H1 (cell line): ENCODE data around the gene NCAPG2.

Experiments
- CEBPB ChIP-seq: IDR thresholded peaks from 2 replicates; pipeline ENCODE4 v1.6.1; 2012; ENCODE audit warnings: low read depth, low read length
- CTCF ChIP-seq, 3 experiments: IDR thresholded peaks; 1 replicate in 2 of 3; 2 replicates in 1 of 3; pipeline versions ENCODE4 v1.5.1 to v1.6.1; 2011; ENCODE audit warnings: low read length in 3 of 3, mild to moderate bottlenecking in 3 of 3, inconsistent platforms in 2 of 3, low read depth in 1 of 3, moderate library complexity in 1 of 3; ENCODE audit not compliant: insufficient read depth in 1 of 3; ENCODE audit errors: control extremely low read depth in 1 of 3
- EP300 ChIP-seq, 2 experiments: IDR thresholded peaks; 1 replicate in 1 of 2; 2 replicates in 1 of 2; pipeline ENCODE4 v1.6.1; 2011 to 2012; ENCODE audit warnings: low read depth in 2 of 2, low read length in 2 of 2, mild to moderate bottlenecking in 2 of 2, borderline replicate concordance in 1 of 2, inconsistent platforms in 1 of 2, moderate library complexity in 1 of 2
- MAX ChIP-seq: IDR thresholded peaks from 2 replicates; pipeline ENCODE4 v1.6.1; 2012; ENCODE audit warnings: inconsistent platforms

DNA sequence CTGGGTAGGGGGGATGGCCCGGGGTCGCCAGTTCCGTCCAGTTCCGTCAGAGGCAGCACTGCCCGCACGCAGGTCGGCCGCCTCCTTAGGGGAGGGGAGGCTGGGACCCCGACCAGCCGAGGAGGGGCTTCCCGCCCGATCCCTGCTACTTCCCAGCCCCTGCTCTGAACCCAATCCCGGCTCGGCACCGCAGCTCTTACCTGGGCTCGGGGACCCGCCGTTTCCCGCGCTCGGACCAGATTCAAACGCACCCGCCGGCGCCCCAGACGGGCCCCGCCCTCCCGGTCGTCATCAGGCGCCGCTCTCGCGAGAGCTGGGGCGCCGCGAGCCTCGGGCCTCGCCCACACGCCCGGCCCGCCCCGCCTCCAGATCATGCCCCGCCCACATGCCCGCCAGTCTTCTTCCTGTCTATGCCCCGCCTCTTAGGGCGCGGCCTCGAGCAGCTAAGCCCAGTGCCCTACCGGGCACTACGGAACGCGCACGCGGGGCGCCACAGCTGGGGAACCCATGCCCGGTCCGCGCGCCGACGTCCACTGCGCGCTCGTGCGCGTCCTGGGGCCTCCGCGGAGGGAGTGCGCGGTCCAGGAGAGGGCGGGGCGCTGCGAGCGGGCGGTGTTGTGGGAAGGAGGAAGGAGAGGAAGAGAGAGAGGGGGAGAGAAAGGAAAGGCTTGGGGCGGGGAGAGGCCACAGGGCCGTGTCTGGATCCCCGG, at the start of gene NCAPG2:
- TF ChIP-seq CTCF (IDR thresholded peaks at IDR 0.05; ENCODE audit: control extremely low read depth in 1 of 3, insufficient read depth in 1 of 3, low read depth in 1 of 3, low read length in 3 of 3), result peak in 2 of 3 experiments; percentile 18 to 36; a peak in 2 of 4 replicates
- no peak for TF ChIP-seq CEBPB
- peak; percentile 74; the same call in 1 of the 2 replicates for TF ChIP-seq MAX
- TF ChIP-seq EP300 (IDR thresholded peaks at IDR 0.05; ENCODE audit: borderline replicate concordance in 1 of 2, low read depth in 2 of 2, low read length in 2 of 2), result 0 out of 3 replicates have a peak, but pooled peaks of 1 of the 2 experiments have one; percentile 25
